A673 (cell line): ENCODE data around the gene ERVFRD-1. TPM values are rescaled to one million over a fixed set of nuclear protein-coding genes. Genes with fewer than 3 reads are reported as not detected.
A peak's percentile ranks its signal among the peaks of the same experiment; 100 is the strongest.

Source experiments
- BruUV-seq: library from RNA; stranded (reverse); fragments of 400-500 nt; replicated peaks from 2 replicates; lab custom pipeline; 2021; lab: Mats Ljungman, UMichigan
- CTCF ChIA-PET: fragments of 300-600 bp; sonication (Branson Sonifier 250); formaldehyde crosslinking; loops from one replicate; lab custom pipeline; 2022; ENCODE audit warnings: antibody characterized with exemption; lab: Charles Lee
- POLR2A ChIA-PET: fragments of 300-600 bp; sonication (Branson Sonifier 250); formaldehyde crosslinking; loops from one replicate; lab custom pipeline; 2022; ENCODE audit warnings: antibody characterized with exemption; ENCODE audit not compliant: low non-redundant PET; lab: Charles Lee
- DNase-seq: peaks from one replicate; pipeline ENCODE4 v3.0.0-alpha.2; 2015; ENCODE audit warnings: low spot score
- H3K27ac ChIP-seq: fragments of 200-600 bp; sonication (generic); 2 replicates; pipeline ENCODE4 v1.5.1; 2016; ENCODE audit warnings: mixed run types, low read depth, mild to moderate bottlenecking, mixed read lengths, antibody characterized with exemption, low read length; ENCODE audit not compliant: poor library complexity, severe bottlenecking
- H3K27me3 ChIP-seq: fragments of 200-600 bp; sonication (generic); replicated peaks from 2 replicates; pipeline ENCODE4 v1.6.1; 2017; ENCODE audit warnings: mixed run types, low read depth, mild to moderate bottlenecking, mixed read lengths, antibody characterized with exemption, low read length; ENCODE audit not compliant: insufficient read depth, poor library complexity
- H3K36me3 ChIP-seq: fragments of 200-600 bp; sonication (generic); 2 replicates; pipeline ENCODE4 v1.6.1; 2016; ENCODE audit warnings: mixed run types, mild to moderate bottlenecking, mixed read lengths, antibody characterized with exemption, low read length; ENCODE audit not compliant: insufficient read depth, poor library complexity, severe bottlenecking
- H3K4me1 ChIP-seq: fragments of 200-600 bp; sonication (generic); 2 replicates; pipeline ENCODE4 v1.6.1; 2017; ENCODE audit warnings: mixed run types, mild to moderate bottlenecking, mixed read lengths, antibody characterized with exemption, low read length; ENCODE audit not compliant: insufficient read depth, poor library complexity, severe bottlenecking
- H3K4me3 ChIP-seq: fragments of 200-600 bp; sonication (generic); 2 replicates; pipeline ENCODE4 v1.5.1; 2016; ENCODE audit warnings: low read depth, mixed run types, mild to moderate bottlenecking, mixed read lengths, low read length; ENCODE audit not compliant: poor library complexity, severe bottlenecking
- H3K9me3 ChIP-seq: fragments of 200-600 bp; sonication (generic); 2 replicates; pipeline ENCODE4 v1.6.1; 2016; ENCODE audit warnings: mixed run types, low read depth, mild to moderate bottlenecking, mixed read lengths, antibody characterized with exemption, low read length; ENCODE audit not compliant: poor library complexity, severe bottlenecking
- EZH2 ChIP-seq: fragments of 200-600 bp; sonication (generic); IDR thresholded peaks from 2 replicates; pipeline ENCODE4 v1.6.1; 2017; ENCODE audit warnings: borderline replicate concordance, low read depth, mild to moderate bottlenecking, mixed read lengths, antibody characterized with exemption, low read length; ENCODE audit not compliant: poor library complexity, severe bottlenecking
- intact Hi-C: fragments of 100-400 bp; cut with micrococcal nuclease; formaldehyde crosslinking; loops from one replicate; pipeline ENCODE4 v1.10.0; 2022; ENCODE audit not compliant: unreplicated experiment
- total RNA-seq: library from RNA; stranded (reverse); gene quantifications from 2 replicates; pipeline ENCODE4 v1.2.3, GENCODE V29; 2021
- TF ChIP-seq, protein P1 (sequence below): fragments of 300-800, 200-600 bp; sonication (generic); conservative IDR thresholded peaks from 2 replicates; pipeline ENCODE4 v1.5.1; 2017; ENCODE audit warnings: low read depth, mild to moderate bottlenecking, antibody characterized with exemption, low read length, moderate library complexity, mixed read lengths

ERVFRD-1 gene
- total RNA-seq, 1 experiment from 2014 or later = 0.11 TPM

DNA sequence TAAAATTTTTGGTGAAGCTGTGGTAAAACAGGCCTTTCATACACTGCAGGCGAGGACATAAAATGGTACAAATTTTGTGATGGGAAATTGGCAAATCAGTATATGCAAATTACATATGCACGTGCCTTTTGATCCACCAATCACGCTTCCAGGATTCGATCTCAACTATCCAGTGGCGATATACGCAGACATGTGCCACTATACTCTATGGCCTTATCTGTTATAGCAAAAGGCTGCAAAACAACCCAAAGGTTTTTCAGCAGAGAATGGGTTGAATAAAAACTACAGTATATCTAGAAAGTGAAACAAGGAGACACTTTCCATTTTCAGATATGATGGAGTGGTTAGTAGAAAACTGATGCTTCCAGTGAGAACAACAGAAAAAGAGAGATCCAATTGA, 41.9 kb upstream of the ERVFRD-1 start:
- ChIA-PET CTCF (no interaction called here), POLR2A (no interaction called here)
- Histone ChIP-seq H3K4me3 (no peak overlapping the region), H3K9me3 (no peaks in the 10 kb centered on the region), H3K36me3 (no peaks in the 10 kb centered on the region), H3K27me3 (peaks cover 9% of the 10 kb centered on the region), H3K4me1 (peaks cover 17% of the 10 kb centered on the region), H3K27ac (no peak overlapping the region)
- no peak for DNase-seq
- intact Hi-C loops = no loop called here
- TF ChIP-seq, protein P1, sequence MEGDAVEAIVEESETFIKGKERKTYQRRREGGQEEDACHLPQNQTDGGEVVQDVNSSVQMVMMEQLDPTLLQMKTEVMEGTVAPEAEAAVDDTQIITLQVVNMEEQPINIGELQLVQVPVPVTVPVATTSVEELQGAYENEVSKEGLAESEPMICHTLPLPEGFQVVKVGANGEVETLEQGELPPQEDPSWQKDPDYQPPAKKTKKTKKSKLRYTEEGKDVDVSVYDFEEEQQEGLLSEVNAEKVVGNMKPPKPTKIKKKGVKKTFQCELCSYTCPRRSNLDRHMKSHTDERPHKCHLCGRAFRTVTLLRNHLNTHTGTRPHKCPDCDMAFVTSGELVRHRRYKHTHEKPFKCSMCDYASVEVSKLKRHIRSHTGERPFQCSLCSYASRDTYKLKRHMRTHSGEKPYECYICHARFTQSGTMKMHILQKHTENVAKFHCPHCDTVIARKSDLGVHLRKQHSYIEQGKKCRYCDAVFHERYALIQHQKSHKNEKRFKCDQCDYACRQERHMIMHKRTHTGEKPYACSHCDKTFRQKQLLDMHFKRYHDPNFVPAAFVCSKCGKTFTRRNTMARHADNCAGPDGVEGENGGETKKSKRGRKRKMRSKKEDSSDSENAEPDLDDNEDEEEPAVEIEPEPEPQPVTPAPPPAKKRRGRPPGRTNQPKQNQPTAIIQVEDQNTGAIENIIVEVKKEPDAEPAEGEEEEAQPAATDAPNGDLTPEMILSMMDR = no peak
- no peak for TF ChIP-seq EZH2
- BruUV-seq = no TSS peak

DNA sequence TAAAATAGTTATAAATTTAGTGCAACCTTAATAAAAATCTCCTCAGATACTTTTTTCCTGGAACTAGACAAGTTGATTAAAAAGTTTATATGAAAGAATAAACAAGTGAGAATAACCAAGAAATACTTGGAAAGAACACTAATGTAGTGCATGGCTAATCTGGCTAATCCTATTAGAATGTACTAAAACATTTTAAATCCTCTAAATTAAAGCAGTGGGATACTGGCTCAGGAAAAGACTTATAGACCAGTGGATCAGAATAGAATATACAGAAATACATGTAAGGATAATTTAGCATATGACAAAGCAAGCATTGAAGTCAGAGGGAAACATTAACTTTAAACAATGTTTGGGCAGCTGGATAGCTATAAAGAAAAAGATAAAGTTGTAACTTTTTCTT, 41.1 kb upstream of the ERVFRD-1 start:
- H3K9me3 ChIP-seq = no peaks in the 10 kb centered on the region
- H3K36me3 ChIP-seq = no peaks in the 10 kb centered on the region
- CTCF ChIA-PET = no interaction called here
- intact Hi-C loops = no loop called here
- no TSS peak for BruUV-seq
- POLR2A ChIA-PET = no interaction called here
- DNase-seq = peak; percentile 80
- H3K4me1 ChIP-seq = peaks cover 17% of the 10 kb centered on the region
- TF ChIP-seq, protein P1 = no peak
- TF ChIP-seq EZH2 = no peak
- peaks cover 9% of the 10 kb centered on the region for H3K27me3 ChIP-seq
- no peak overlapping the region for H3K27ac ChIP-seq
- H3K4me3 ChIP-seq = no peak overlapping the region

DNA sequence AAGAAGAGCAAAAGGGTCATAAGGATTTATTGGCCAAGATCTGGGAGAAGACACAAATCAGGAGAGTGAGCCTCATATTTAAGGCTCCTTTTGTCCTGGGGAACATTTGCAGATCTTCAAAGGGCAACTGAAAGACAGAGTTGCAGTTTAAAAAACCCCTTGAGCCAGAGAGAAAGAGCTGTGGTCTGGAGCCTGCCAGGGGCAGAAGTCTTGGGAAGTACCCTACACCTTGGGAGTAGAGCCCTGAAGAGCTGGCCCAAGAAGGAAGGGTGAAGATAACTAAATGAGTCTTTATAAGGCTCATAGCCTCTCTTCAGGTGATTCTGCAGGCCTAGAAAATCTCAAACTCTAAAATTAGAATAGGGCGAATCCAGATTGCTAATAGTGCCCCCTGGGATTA, 40.0 kb upstream of the ERVFRD-1 start:
- TF ChIP-seq, protein P1 = no peak
- TF ChIP-seq EZH2 = no peak
- Histone ChIP-seq H3K4me3 (no peak overlapping the region), H3K27ac (no peak overlapping the region), H3K9me3 (no peaks in the 10 kb centered on the region), H3K36me3 (no peaks in the 10 kb centered on the region), H3K27me3 (peaks cover 9% of the 10 kb centered on the region), H3K4me1 (peaks cover 17% of the 10 kb centered on the region)
- no TSS peak for BruUV-seq
- POLR2A ChIA-PET = interaction anchor here (0.8 kb wide), 1 partner anchor 81 kb away, joined by 7 read pairs; the partner anchor contains the start of gene NEDD9
- no peak for DNase-seq
- CTCF ChIA-PET = no interaction called here
- intact Hi-C loops = no loop called here
